ENCODE measurements around the gene SCML2. TPM values are rescaled to one million over a fixed set of nuclear protein-coding genes. Genes with fewer than 3 reads are reported as not detected.

Gene SCML2
- total and polyA plus RNA-seq, 2 of the 8 experiments (the other 6 are each of a cell fraction or from before 2014, with no cell fraction given) = 14.6 to 18.9 TPM

- H3K36me3 ChIP-seq (ENCODE audit: control insufficient read depth in 2 of 4, insufficient read depth in 4 of 4, low read length in 3 of 4) = no peaks in the 10 kb centered on the region
- no peak overlapping the region for H3K27ac ChIP-seq (ENCODE audit: low read depth, low read length)
- no peak overlapping the region for H4K5ac ChIP-seq (ENCODE audit: insufficient read length, low read depth, low read length)
- H3K4me3 ChIP-seq (ENCODE audit: extremely low read depth in 1 of 4, insufficient read depth in 2 of 4, low read depth in 3 of 4, low read length in 4 of 4) = no peak overlapping the region
- no peak overlapping the region for H4K91ac ChIP-seq (replicated peaks; ENCODE audit: insufficient read length, low read length)
- FAIRE-seq (no peak), DNase-seq (ENCODE audit: low read depth in 1 of 2, low spot score in 2 of 2) (no peak)
- no peak overlapping the region for H3K23ac ChIP-seq (ENCODE audit: insufficient read length)
- no peak overlapping the region for H2AFZ ChIP-seq (ENCODE audit: low read length)
- H3K23me2 ChIP-seq (ENCODE audit: low read depth, low read length) = no peaks in the 10 kb centered on the region
- no peak overlapping the region for H3K56ac ChIP-seq (replicated peaks; ENCODE audit: insufficient read length, low read depth, low read length)
- TF ChIP-seq KDM4A (IDR thresholded peaks at IDR 0.05; ENCODE audit: low read depth, low read length, severe bottlenecking) (no peak), SIN3A (conservative IDR thresholded peaks at IDR 0.05 in 1 of 2, IDR thresholded peaks at IDR 0.05 in 1 of 2; ENCODE audit: low read depth in 1 of 2, low read length in 2 of 2) (no peak), SP1 (IDR thresholded peaks at IDR 0.05; ENCODE audit: low read depth, low read length) (no peak), CTCF (IDR thresholded peaks at IDR 0.05; ENCODE audit: control extremely low read depth in 1 of 3, insufficient read depth in 1 of 3, low read depth in 1 of 3, low read length in 3 of 3) (no peak), BCL11A (IDR thresholded peaks at IDR 0.05; ENCODE audit: low read depth in 2 of 2, low read length in 2 of 2) (no peak)
- no peak overlapping the region for H2BK120ac ChIP-seq (replicated peaks; ENCODE audit: low read depth, low read length)
- no peak overlapping the region for H3K18ac ChIP-seq (ENCODE audit: extremely low read depth, low read length)
- H4K20me1 ChIP-seq (replicated peaks in 1 of 2; ENCODE audit: control insufficient read depth in 1 of 2, insufficient read depth in 2 of 2, low read length in 2 of 2) = no peaks in the 10 kb centered on the region
- H3K27me3 ChIP-seq (replicated peaks in 1 of 4; ENCODE audit: control insufficient read depth in 3 of 4, extremely low read depth in 1 of 4, insufficient read depth in 3 of 4, low read length in 3 of 4) = no peaks in the 10 kb centered on the region
- ChIA-PET CTCF (ENCODE audit: partially characterized antibody) (no interaction called here), POLR2A (ENCODE audit: partially characterized antibody) (no interaction called here)
- H4K8ac ChIP-seq (ENCODE audit: extremely low read depth, insufficient read depth, low read length) = no peak overlapping the region
- no peak overlapping the region for H2BK20ac ChIP-seq (ENCODE audit: low read length)
- no peaks in the 10 kb centered on the region; a peak in 1 of 7 replicates for H3K4me1 ChIP-seq (replicated peaks in 1 of 4; ENCODE audit: control insufficient read depth in 3 of 4, insufficient read depth in 4 of 4, low read length in 3 of 4)
- no peak overlapping the region for H3K4me2 ChIP-seq (ENCODE audit: insufficient read depth in 1 of 2, low read depth in 2 of 2, low read length in 2 of 2)
- no peaks in the 10 kb centered on the region for H3K9me3 ChIP-seq (ENCODE audit: insufficient read depth in 2 of 2, low read depth in 1 of 2, low read length in 1 of 2)
- no peak overlapping the region for H2BK5ac ChIP-seq (ENCODE audit: low read depth, low read length)
- no peak overlapping the region for H2AK5ac ChIP-seq (ENCODE audit: low read depth, low read length)
- no peak overlapping the region for H3K9ac ChIP-seq (replicated peaks in 1 of 4; ENCODE audit: extremely low read depth in 1 of 4, low read depth in 3 of 4, low read length in 3 of 4)
- WGBS, 2 experiments (ENCODE audit: extremely low coverage in 1 of 2, insufficient coverage in 1 of 2, insufficient read length in 1 of 2, insufficient replicate concordance in 2 of 2, low coverage in 1 of 2, low lambda C conversion rate in 2 of 2, missing lambda C conversion rate in 1 of 2) = 78% methylated on average over 8 of the region's 11 CpGs; no CpG with 5 or more reads in 1 of the 2 experiments
- H2BK15ac ChIP-seq (ENCODE audit: low read length) = no peak overlapping the region
- no peaks in the 10 kb centered on the region for H3K79me2 ChIP-seq (ENCODE audit: control insufficient read depth in 1 of 2, insufficient read depth in 2 of 2, low read length in 2 of 2)
- H3K4ac ChIP-seq (replicated peaks; ENCODE audit: insufficient read length, low read depth, low read length) = no peak overlapping the region
- no peaks in the 10 kb centered on the region for H3K79me1 ChIP-seq (ENCODE audit: low read depth, low read length)
- no peak overlapping the region for H3K14ac ChIP-seq (ENCODE audit: insufficient read length)
- H2BK12ac ChIP-seq (ENCODE audit: low read depth, low read length) = no peak overlapping the region
Observed at GRCh38 chrX:18394477-18394876, 40.0 kb upstream of the SCML2 start.
